ENCODE data around the gene HRCT1. TPM values are rescaled to one million over a fixed set of nuclear protein-coding genes. Genes with fewer than 3 reads are reported as not detected.

HRCT1 gene
- total RNA-seq, 6 experiments from 2014 or later, result 0.40 to 1.4 (median 0.98) TPM

DNA sequence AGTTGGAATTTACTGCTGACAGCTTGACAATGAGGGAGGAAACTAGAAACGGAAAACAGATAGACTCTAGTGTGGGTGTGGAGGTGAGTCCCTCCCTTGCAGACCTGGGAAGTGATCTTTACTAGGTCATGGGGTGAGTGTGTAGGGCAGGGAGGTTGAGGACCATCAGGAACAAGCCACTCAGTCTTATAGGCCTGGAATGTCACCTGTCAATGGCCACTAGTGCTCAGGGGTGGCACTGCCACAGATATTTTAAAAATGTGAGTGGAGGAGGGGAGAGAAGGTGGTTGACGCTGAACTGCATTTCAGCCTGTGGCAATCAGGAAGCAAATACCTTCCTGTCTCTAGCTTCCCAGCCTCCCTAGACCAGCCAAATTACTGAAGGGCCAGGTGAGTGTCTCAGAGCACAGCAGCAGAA is 42.9 kb downstream of the HRCT1 start:
- ATAC-seq (peak in 3 of 4 donors; percentile 13 to 44 (median 15)), DNase-seq (no peak)
- peaks cover 0 to 5% (median 0%) of the 10 kb centered on the region in 4 donors for H3K4me1 ChIP-seq
- no peaks in the 10 kb centered on the region for H3K27me3 ChIP-seq
- H3K27ac ChIP-seq, result no peak overlapping the region
- WGBS (ENCODE audit: insufficient coverage, low coverage, low lambda C conversion rate, missing lambda C conversion rate), result 33% methylated on average over 1 of the region's 2 CpGs
- no peak overlapping the region for H3K4me3 ChIP-seq
- TF ChIP-seq POLR2A (IDR thresholded peaks at IDR 0.05) (no peak), CTCF (IDR thresholded peaks at IDR 0.05) (no peak)
- no peaks in the 10 kb centered on the region for H3K36me3 ChIP-seq
- intact Hi-C loops (cut with DNase I), result no loop called here
- H3K9me3 ChIP-seq, result no peaks in the 10 kb centered on the region

DNA sequence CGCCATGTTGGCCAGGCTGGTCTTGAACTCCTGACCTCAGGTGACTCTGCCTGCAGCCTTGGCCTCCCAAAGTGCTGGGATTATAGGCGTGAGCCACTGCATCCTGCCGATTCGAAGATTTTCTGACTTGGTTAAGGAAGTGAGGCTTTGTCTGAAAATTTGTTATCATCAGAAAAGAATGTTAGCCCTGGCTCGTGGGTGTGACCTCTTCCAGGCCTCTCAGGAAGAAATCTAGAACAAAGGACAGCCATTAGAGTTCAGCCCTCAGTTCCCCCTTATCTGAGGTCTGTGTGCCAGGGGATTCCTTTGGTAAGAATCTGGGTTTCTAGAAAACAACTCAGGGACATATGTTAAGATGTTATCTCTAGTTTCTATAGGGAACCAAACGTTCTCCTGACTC is 45.7 kb downstream of the HRCT1 start:
- TF ChIP-seq POLR2A (IDR thresholded peaks at IDR 0.05), result no peak
- no peak for TF ChIP-seq CTCF (IDR thresholded peaks at IDR 0.05)
- peak; percentile 18 to 61 (median 47) for ATAC-seq
- Histone ChIP-seq H3K4me3 (no peak overlapping the region), H3K4me1 (no peaks in the 10 kb centered on the region), H3K9me3 (no peaks in the 10 kb centered on the region), H3K36me3 (no peaks in the 10 kb centered on the region), H3K27me3 (no peaks in the 10 kb centered on the region), H3K27ac (no peak overlapping the region)
- 33% methylated on average over 3 of the region's 6 CpGs for WGBS (ENCODE audit: insufficient coverage, low coverage, low lambda C conversion rate, missing lambda C conversion rate)
- intact Hi-C loops (cut with DNase I), result loop anchor here in 1 of 2 donors (10.0 kb wide), 1 partner anchor 53 kb away; no protein-coding TSS in a partner anchor
- no peak for DNase-seq

DNA sequence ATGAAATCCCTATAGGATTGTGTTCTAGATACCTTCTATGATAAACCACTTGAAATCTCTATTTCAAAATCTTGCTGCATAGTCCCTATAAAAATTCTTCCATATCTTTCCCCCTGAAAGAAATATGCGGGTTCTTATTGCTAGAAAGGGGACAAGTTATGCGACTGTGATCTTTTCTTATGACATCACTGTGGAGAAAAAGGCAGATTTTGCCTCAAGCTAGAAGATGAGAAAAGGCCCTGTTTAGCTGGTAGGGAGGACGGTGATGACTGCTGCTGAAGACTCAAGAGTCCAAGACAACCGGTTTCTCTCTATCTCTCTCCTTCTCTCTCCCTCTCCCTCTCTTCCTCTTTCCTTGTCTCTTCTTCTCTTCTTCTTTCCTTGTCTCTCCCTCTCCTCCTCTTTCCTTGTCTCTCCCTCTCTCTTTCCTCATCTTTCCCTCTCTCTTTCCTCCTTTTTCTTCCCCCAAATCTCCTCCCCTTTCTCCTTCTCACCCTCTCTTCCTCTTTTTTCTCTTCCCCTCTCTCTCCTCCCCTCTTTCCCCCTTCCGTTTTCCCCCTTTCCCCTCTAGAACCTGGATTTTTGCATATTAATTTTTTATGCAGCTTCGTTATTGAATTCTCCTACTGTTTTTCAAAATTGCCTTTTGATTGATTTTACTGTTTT is 46.7 kb downstream of the HRCT1 start:
- no peak for TF ChIP-seq CTCF (IDR thresholded peaks at IDR 0.05)
- no peak for TF ChIP-seq POLR2A (IDR thresholded peaks at IDR 0.05)
- H3K4me1 ChIP-seq, result no peaks in the 10 kb centered on the region
- H3K9me3 ChIP-seq, result no peaks in the 10 kb centered on the region
- no peaks in the 10 kb centered on the region for H3K36me3 ChIP-seq
- H3K4me3 ChIP-seq, result no peak overlapping the region
- ATAC-seq, result no peak
- no peak for DNase-seq
- H3K27me3 ChIP-seq, result no peaks in the 10 kb centered on the region
- 64% methylated on average over 6 of the region's 6 CpGs for WGBS (ENCODE audit: insufficient coverage, low coverage, low lambda C conversion rate, missing lambda C conversion rate)
- no peak overlapping the region for H3K27ac ChIP-seq
- intact Hi-C loops (cut with DNase I), result loop anchor here in 1 of 2 donors (10.0 kb wide), 1 partner anchor 52 kb away; no protein-coding TSS in a partner anchor

- Histone ChIP-seq H3K9me3 (no peaks in the 10 kb centered on the region), H3K4me3 (no peak overlapping the region), H3K27me3 (no peaks in the 10 kb centered on the region), H3K4me1 (no peaks in the 10 kb centered on the region), H3K27ac (no peak overlapping the region), H3K36me3 (no peaks in the 10 kb centered on the region)
- ATAC-seq (peak; percentile 91 to 95 (median 94)), DNase-seq (peak in 1 of 3 donors; percentile 58)
- intact Hi-C loops (cut with DNase I), result loop anchor here in 1 of 2 donors (10.0 kb wide), 1 partner anchor 50 kb away; no protein-coding TSS in a partner anchor
- WGBS (ENCODE audit: insufficient coverage, low coverage, low lambda C conversion rate, missing lambda C conversion rate), result 1% methylated on average over 6 of the region's 6 CpGs
- TF ChIP-seq CTCF (IDR thresholded peaks at IDR 0.05) (peak; percentile 79 to 87 (median 84)), POLR2A (IDR thresholded peaks at IDR 0.05) (no peak)
Measured at GRCh38 chr9:35954942-35955546, 49.0 kb downstream of the HRCT1 start.
